HCT116 (cell line): Measurements from ENCODE around the gene HVCN1. TPM values are rescaled to one million over a fixed set of nuclear protein-coding genes. Genes with fewer than 3 reads are reported as not detected.

Experiments used
- ATAC-seq: fragments of 200-7000 bp; cut with Tn5 transposase; 2 replicates; pipeline ENCODE4 v1.9.1; 2020; ENCODE audit warnings: mild to moderate bottlenecking, moderate library complexity
- BruUV-seq: library from RNA; stranded (reverse); fragments of 400-500 nt; replicated peaks from 2 replicates; lab custom pipeline; 2021; lab: Mats Ljungman, UMichigan
- CTCF ChIA-PET: fragments of 300-600 bp; sonication (Branson Sonifier 250); formaldehyde crosslinking; loops from one replicate; lab custom pipeline; 2021; ENCODE audit warnings: antibody characterized with exemption; lab: Charles Lee
- POLR2A ChIA-PET: fragments of 300-600, 350-600 bp; sonication (Branson Sonifier 250); formaldehyde crosslinking; loops from one replicate; lab custom pipeline; 2021; ENCODE audit warnings: antibody characterized with exemption; lab: Charles Lee
- RAD21 ChIA-PET, 2 experiments: fragments of 300-600 bp; sonication (Branson Sonifier 250); formaldehyde crosslinking; loops; one replicate each; lab custom pipeline; 2023; ENCODE audit warnings: low total read pairs in 2 of 2; ENCODE audit not compliant: uncharacterized antibody in 2 of 2, unreplicated experiment in 2 of 2, low non-redundant PET in 1 of 2; lab: Charles Lee
- DNase-seq: peaks from one replicate; pipeline ENCODE4 v3.0.0-alpha.2; 2010; ENCODE audit warnings: low read depth, low spot score
- H2AFZ ChIP-seq: fragments of 200-600 bp; shearing (Covaris generic), sonication (generic); 2 replicates; pipeline ENCODE4 v1.6.1; 2017; ENCODE audit warnings: low read depth, mixed run types, mixed read lengths, antibody characterized with exemption, low read length; ENCODE audit not compliant: poor library complexity, severe bottlenecking
- H3K27ac ChIP-seq: 2 replicates; pipeline ENCODE4 v1.5.1; 2012; ENCODE audit warnings: low read depth, low read length
- H3K27me3 ChIP-seq: fragments of 200-600 bp; sonication (generic); 2 replicates; pipeline ENCODE4 v1.6.1; 2016; ENCODE audit warnings: mixed run types, low read length, mixed read lengths; ENCODE audit not compliant: insufficient read depth
- H3K36me3 ChIP-seq, 2 experiments: fragments of 200-500 bp in 1 of 2; fragments of 200-600 bp in 1 of 2; sonication (Bioruptor generic) in 1 of 2; sonication (generic) in 1 of 2; 2 replicates each; pipeline versions ENCODE4 v1.5.1 to v1.6.1; 2014 to 2016; ENCODE audit warnings: low read length in 2 of 2, inconsistent platforms in 1 of 2, mixed read lengths in 1 of 2, mixed run types in 1 of 2; ENCODE audit not compliant: insufficient read depth in 2 of 2, control insufficient read depth in 1 of 2
- H3K4me1 ChIP-seq, 2 experiments: fragments of 200-600 bp in 1 of 2; sonication (generic) in 1 of 2; 2 replicates each; pipeline versions ENCODE4 v1.5.1 to v1.6.1; 2012 to 2017; ENCODE audit warnings: low read length in 2 of 2, inconsistent platforms in 1 of 2, mild to moderate bottlenecking in 1 of 2, mixed read lengths in 1 of 2, mixed run types in 1 of 2, moderate library complexity in 1 of 2; ENCODE audit not compliant: insufficient read depth in 2 of 2, control insufficient read depth in 1 of 2
- H3K4me2 ChIP-seq: fragments of 200-600 bp; sonication (generic); 2 replicates; pipeline ENCODE4 v1.6.1; 2017; ENCODE audit warnings: mixed run types, low read length, mixed read lengths
- H3K4me3 ChIP-seq, 2 experiments: fragments of 200-600 bp in 1 of 2; sonication (generic) in 1 of 2; replicated peaks in 1 of 2; 2 replicates each; pipeline ENCODE4 v1.5.1; 2011 to 2016; ENCODE audit warnings: low read length in 2 of 2, control low read depth in 1 of 2, low read depth in 1 of 2, mild to moderate bottlenecking in 1 of 2, mixed read lengths in 1 of 2, mixed run types in 1 of 2
- H3K79me2 ChIP-seq: fragments of 200-600 bp; sonication (generic); 2 replicates; pipeline ENCODE4 v1.6.1; 2017; ENCODE audit warnings: mild to moderate bottlenecking, mixed run types, low read length, moderate library complexity, mixed read lengths; ENCODE audit not compliant: insufficient read depth
- H3K9ac ChIP-seq: fragments of 200-600 bp; sonication (generic); 2 replicates; pipeline ENCODE4 v1.6.1; 2016; ENCODE audit warnings: low read length, mixed read lengths
- H3K9me2 ChIP-seq: fragments of 200-600 bp; sonication (generic), shearing (Covaris generic); 2 replicates; pipeline ENCODE4 v1.6.1; 2017; ENCODE audit warnings: mixed run types, mild to moderate bottlenecking, moderate library complexity; ENCODE audit not compliant: insufficient read depth
- H3K9me3 ChIP-seq, 2 experiments: fragments of 200-500 bp in 1 of 2; fragments of 200-600 bp in 1 of 2; sonication (Bioruptor generic) in 1 of 2; sonication (generic) in 1 of 2; 2 replicates each; pipeline ENCODE4 v1.6.1; 2014 to 2017; ENCODE audit warnings: low read length in 2 of 2, mixed read lengths in 2 of 2, inconsistent platforms in 1 of 2, low read depth in 1 of 2, mild to moderate bottlenecking in 1 of 2, mixed run types in 1 of 2, moderate library complexity in 1 of 2; ENCODE audit not compliant: control insufficient read depth in 1 of 2, insufficient read depth in 1 of 2
- H4K20me1 ChIP-seq: fragments of 200-600 bp; sonication (generic), shearing (Covaris generic); 2 replicates; pipeline ENCODE4 v1.6.1; 2017; ENCODE audit warnings: mixed run types, mild to moderate bottlenecking, moderate library complexity; ENCODE audit not compliant: insufficient read depth
- ATF3 ChIP-seq: IDR thresholded peaks from 2 replicates; pipeline ENCODE4 v1.6.1; 2012
- CBX3 ChIP-seq: IDR thresholded peaks from 2 replicates; pipeline ENCODE4 v1.6.1; 2012; ENCODE audit warnings: low read depth
- CEBPB ChIP-seq: IDR thresholded peaks from 2 replicates; pipeline ENCODE4 v1.6.1; 2012; ENCODE audit warnings: low read depth
- EGR1 ChIP-seq: IDR thresholded peaks from 2 replicates; pipeline ENCODE4 v1.6.1; 2012; ENCODE audit warnings: low read depth
- ELF1 ChIP-seq: IDR thresholded peaks from 2 replicates; pipeline ENCODE4 v1.6.1; 2012; ENCODE audit warnings: low read depth, borderline replicate concordance
- FOSL1 ChIP-seq: IDR thresholded peaks from 2 replicates; pipeline ENCODE4 v1.6.1; 2012; ENCODE audit warnings: low read depth
- JUND ChIP-seq: IDR thresholded peaks from 2 replicates; pipeline ENCODE4 v1.6.1; 2012
- MAX ChIP-seq: IDR thresholded peaks from 2 replicates; pipeline ENCODE4 v1.6.1; 2012
- POLR2A ChIP-seq: IDR thresholded peaks from 2 replicates; pipeline ENCODE4 v1.7.0; 2011; ENCODE audit warnings: borderline replicate concordance; ENCODE audit not compliant: insufficient read depth, insufficient read length; ENCODE audit errors: extremely low read depth
- RAD21 ChIP-seq: IDR thresholded peaks from 2 replicates; pipeline ENCODE4 v1.6.1; 2012; ENCODE audit warnings: low read depth, mild to moderate bottlenecking
- REST ChIP-seq: IDR thresholded peaks from 2 replicates; pipeline ENCODE4 v1.6.1; 2012; ENCODE audit warnings: low read depth
- SIN3A ChIP-seq: IDR thresholded peaks from 2 replicates; pipeline ENCODE4 v1.6.1; 2012; ENCODE audit warnings: low read depth
- YY1 ChIP-seq: IDR thresholded peaks from 2 replicates; pipeline ENCODE4 v1.6.1; 2011; ENCODE audit warnings: low read length, low read depth, moderate library complexity, mild to moderate bottlenecking; ENCODE audit not compliant: insufficient replicate concordance; ENCODE audit errors: extremely low read depth
- ZFX ChIP-seq: fragments of 450-650 bp; IDR thresholded peaks from 2 replicates; pipeline ENCODE4 v1.6.1; 2017
- ZNF274 ChIP-seq: fragments of 200-500 bp; sonication (Bioruptor generic); IDR thresholded peaks from 2 replicates; pipeline ENCODE4 v1.6.1; 2014; ENCODE audit warnings: mild to moderate bottlenecking, low read depth, low read length, inconsistent platforms
- intact Hi-C: fragments of 100-400 bp; cut with micrococcal nuclease; formaldehyde crosslinking; loops from 2 replicates; pipeline ENCODE4 v1.10.0; 2022
- total RNA-seq: library from RNA; stranded (reverse); gene quantifications from one replicate; pipeline ENCODE4 v1.2.1, GENCODE V29; 2021; ENCODE audit not compliant: unreplicated experiment
- TF ChIP-seq, protein P1 (sequence below): IDR thresholded peaks from 2 replicates; pipeline ENCODE4 v1.6.1; 2011; ENCODE audit warnings: mild to moderate bottlenecking, low read length, moderate library complexity; ENCODE audit not compliant: insufficient replicate concordance; ENCODE audit errors: extremely low read depth
- TF ChIP-seq, protein P2 (sequence below), 3 experiments: fragments of 200-600 bp in 1 of 3; sonication (generic) in 1 of 3; IDR thresholded peaks in 2 of 3; conservative IDR thresholded peaks in 1 of 3; 2 replicates each; pipeline ENCODE4 v1.5.1; 2012 to 2017; ENCODE audit warnings: low read depth in 2 of 3, low read length in 2 of 3, antibody characterized with exemption in 1 of 3, borderline replicate concordance in 1 of 3, control low read depth in 1 of 3, mild to moderate bottlenecking in 1 of 3, mixed read lengths in 1 of 3, mixed run types in 1 of 3, moderate library complexity in 1 of 3; ENCODE audit not compliant: insufficient read depth in 1 of 3

Gene HVCN1
- total RNA-seq, 1 experiment from 2014 or later, result 0.15 TPM

- H3K4me1 ChIP-seq, result no peaks in the 10 kb centered on the region
- intact Hi-C loops, result no loop called here
- ChIA-PET POLR2A (no interaction called here), RAD21 (no interaction called here), CTCF (no interaction called here)
- no peaks in the 10 kb centered on the region for H3K79me2 ChIP-seq
- ATAC-seq, result no peak
- DNase-seq, result no peak
- no peaks in the 10 kb centered on the region for H3K27me3 ChIP-seq
- H2AFZ ChIP-seq, result no peak overlapping the region
- no peaks in the 10 kb centered on the region for H3K9me2 ChIP-seq
- H3K9me3 ChIP-seq, result no peaks in the 10 kb centered on the region
- H3K27ac ChIP-seq, result no peak overlapping the region
- H4K20me1 ChIP-seq, result no peaks in the 10 kb centered on the region
- no peak overlapping the region for H3K9ac ChIP-seq
- no peaks in the 10 kb centered on the region for H3K36me3 ChIP-seq
- BruUV-seq, result no TSS peak
- no peak overlapping the region for H3K4me2 ChIP-seq
- no peak overlapping the region for H3K4me3 ChIP-seq
- TF ChIP-seq, protein P1, sequence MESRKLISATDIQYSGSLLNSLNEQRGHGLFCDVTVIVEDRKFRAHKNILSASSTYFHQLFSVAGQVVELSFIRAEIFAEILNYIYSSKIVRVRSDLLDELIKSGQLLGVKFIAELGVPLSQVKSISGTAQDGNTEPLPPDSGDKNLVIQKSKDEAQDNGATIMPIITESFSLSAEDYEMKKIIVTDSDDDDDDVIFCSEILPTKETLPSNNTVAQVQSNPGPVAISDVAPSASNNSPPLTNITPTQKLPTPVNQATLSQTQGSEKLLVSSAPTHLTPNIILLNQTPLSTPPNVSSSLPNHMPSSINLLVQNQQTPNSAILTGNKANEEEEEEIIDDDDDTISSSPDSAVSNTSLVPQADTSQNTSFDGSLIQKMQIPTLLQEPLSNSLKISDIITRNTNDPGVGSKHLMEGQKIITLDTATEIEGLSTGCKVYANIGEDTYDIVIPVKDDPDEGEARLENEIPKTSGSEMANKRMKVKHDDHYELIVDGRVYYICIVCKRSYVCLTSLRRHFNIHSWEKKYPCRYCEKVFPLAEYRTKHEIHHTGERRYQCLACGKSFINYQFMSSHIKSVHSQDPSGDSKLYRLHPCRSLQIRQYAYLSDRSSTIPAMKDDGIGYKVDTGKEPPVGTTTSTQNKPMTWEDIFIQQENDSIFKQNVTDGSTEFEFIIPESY, result no peak
- TF ChIP-seq ZNF274, result no peak
- TF ChIP-seq FOSL1, result no peak
- no peak for TF ChIP-seq RAD21
- no peak for TF ChIP-seq ZFX
- no peak for TF ChIP-seq MAX
- no peak for TF ChIP-seq ATF3
- TF ChIP-seq CBX3, result no peak
- TF ChIP-seq, protein P2, sequence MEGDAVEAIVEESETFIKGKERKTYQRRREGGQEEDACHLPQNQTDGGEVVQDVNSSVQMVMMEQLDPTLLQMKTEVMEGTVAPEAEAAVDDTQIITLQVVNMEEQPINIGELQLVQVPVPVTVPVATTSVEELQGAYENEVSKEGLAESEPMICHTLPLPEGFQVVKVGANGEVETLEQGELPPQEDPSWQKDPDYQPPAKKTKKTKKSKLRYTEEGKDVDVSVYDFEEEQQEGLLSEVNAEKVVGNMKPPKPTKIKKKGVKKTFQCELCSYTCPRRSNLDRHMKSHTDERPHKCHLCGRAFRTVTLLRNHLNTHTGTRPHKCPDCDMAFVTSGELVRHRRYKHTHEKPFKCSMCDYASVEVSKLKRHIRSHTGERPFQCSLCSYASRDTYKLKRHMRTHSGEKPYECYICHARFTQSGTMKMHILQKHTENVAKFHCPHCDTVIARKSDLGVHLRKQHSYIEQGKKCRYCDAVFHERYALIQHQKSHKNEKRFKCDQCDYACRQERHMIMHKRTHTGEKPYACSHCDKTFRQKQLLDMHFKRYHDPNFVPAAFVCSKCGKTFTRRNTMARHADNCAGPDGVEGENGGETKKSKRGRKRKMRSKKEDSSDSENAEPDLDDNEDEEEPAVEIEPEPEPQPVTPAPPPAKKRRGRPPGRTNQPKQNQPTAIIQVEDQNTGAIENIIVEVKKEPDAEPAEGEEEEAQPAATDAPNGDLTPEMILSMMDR (IDR thresholded peaks at IDR 0.05 in 2 of 3, conservative IDR thresholded peaks at IDR 0.05 in 1 of 3; ENCODE audit: borderline replicate concordance in 1 of 3, insufficient read depth in 1 of 3, low read depth in 2 of 3, low read length in 2 of 3), result no peak
- TF ChIP-seq EGR1, result no peak
- no peak for TF ChIP-seq POLR2A
- TF ChIP-seq JUND, result no peak
- no peak for TF ChIP-seq SIN3A
- TF ChIP-seq YY1, result no peak
- no peak for TF ChIP-seq ELF1
- TF ChIP-seq CEBPB, result no peak
- no peak for TF ChIP-seq REST
Observed at GRCh38 chr12:110658242-110658641, 30.7 kb downstream of the HVCN1 start.
